Calu3 (cell line): ENCODE data around the gene RASSF8. TPM values are rescaled to one million over a fixed set of nuclear protein-coding genes. Genes with fewer than 3 reads are reported as not detected.
A peak's percentile ranks its signal among the peaks of the same experiment; 100 is the strongest.

Source experiments
- BruUV-seq: library from RNA; stranded (reverse); fragments of 400-500 nt; replicated peaks from 2 replicates; lab custom pipeline; 2021; lab: Mats Ljungman, UMichigan
- CTCF ChIA-PET: fragments of 300-600 bp; sonication (Branson Sonifier 250); formaldehyde crosslinking; loops from one replicate; lab custom pipeline; 2022; ENCODE audit warnings: antibody characterized with exemption; lab: Charles Lee
- DNase-seq: peaks from one replicate; pipeline ENCODE4 v3.0.0; 2022
- H3K27ac Mint-ChIP-seq: one replicate; pipeline ENCODE4 v1.8.0; 2022; ENCODE audit warnings: mixed read lengths; ENCODE audit not compliant: unreplicated experiment
- H3K27me3 Mint-ChIP-seq: one replicate; pipeline ENCODE4 v1.8.0; 2022; ENCODE audit warnings: mixed read lengths; ENCODE audit not compliant: unreplicated experiment
- H3K36me3 Mint-ChIP-seq: one replicate; pipeline ENCODE4 v1.8.0; 2022; ENCODE audit warnings: mild to moderate bottlenecking, moderate library complexity, mixed read lengths; ENCODE audit not compliant: insufficient read depth, unreplicated experiment
- H3K4me1 Mint-ChIP-seq: one replicate; pipeline ENCODE4 v1.8.0; 2022; ENCODE audit warnings: mild to moderate bottlenecking, low read depth, mixed read lengths; ENCODE audit not compliant: unreplicated experiment
- H3K4me3 Mint-ChIP-seq: one replicate; pipeline ENCODE4 v1.8.0; 2022; ENCODE audit warnings: mild to moderate bottlenecking, low read depth, moderate library complexity, mixed read lengths; ENCODE audit not compliant: unreplicated experiment
- H3K9me3 Mint-ChIP-seq: one replicate; pipeline ENCODE4 v1.8.0; 2022; ENCODE audit warnings: low read depth, mixed read lengths; ENCODE audit not compliant: unreplicated experiment
- CTCF ChIP-seq: fragments of 200-600 bp; IDR thresholded peaks from one replicate; pipeline ENCODE4 v1.8.0; 2022; ENCODE audit warnings: antibody characterized with exemption; ENCODE audit not compliant: unreplicated experiment
- intact Hi-C: fragments of 100-400 bp; cut with micrococcal nuclease; formaldehyde crosslinking; loops from one replicate; pipeline ENCODE4 v1.10.0; 2022; ENCODE audit not compliant: unreplicated experiment
- total RNA-seq: library from RNA; stranded (reverse); gene quantifications from 2 replicates; pipeline ENCODE4 v1.2.3, GENCODE V29; 2022

Gene RASSF8
- total RNA-seq, 1 experiment from 2014 or later, result 26.6 TPM

DNA sequence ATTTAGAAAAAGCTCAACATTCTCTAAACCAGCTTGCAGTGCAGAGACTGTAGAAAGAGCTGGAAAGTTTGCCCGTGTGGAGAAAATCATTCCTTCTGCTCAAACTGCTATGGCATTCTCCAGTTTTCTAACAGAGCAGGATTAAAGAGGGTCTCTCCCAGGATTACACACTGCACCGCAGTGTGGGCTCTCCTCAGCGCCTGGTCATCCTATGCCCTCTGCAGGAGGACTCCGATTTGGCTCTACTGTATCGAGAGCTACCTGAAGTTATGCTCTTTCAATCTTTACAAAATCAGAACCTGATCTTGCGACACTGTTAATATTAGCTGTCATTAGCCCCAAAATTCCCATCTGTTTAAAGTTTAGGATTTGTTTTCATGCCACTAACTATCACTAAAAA lies 133.3 kb downstream of the RASSF8 start:
- Mint-ChIP-seq H3K4me3 (no peak overlapping the region), H3K4me1 (peaks cover 14% of the 10 kb centered on the region), H3K27ac (peak overlapping the region; percentile 1), H3K36me3 (no peaks in the 10 kb centered on the region), H3K9me3 (no peaks in the 10 kb centered on the region), H3K27me3 (no peaks in the 10 kb centered on the region)
- DNase-seq, result no peak
- CTCF ChIA-PET, result interaction anchor here (0.8 to 1.3 kb wide), 3 partner anchors 9 to 36 kb away, joined by 3 to 5 read pairs (median 4); no protein-coding TSS in a partner anchor
- TF ChIP-seq CTCF, result no peak
- intact Hi-C loops, result loop anchor here (10.0 kb wide), 1 partner anchor 613 kb away; no protein-coding TSS in a partner anchor
- BruUV-seq, result no TSS peak

DNA sequence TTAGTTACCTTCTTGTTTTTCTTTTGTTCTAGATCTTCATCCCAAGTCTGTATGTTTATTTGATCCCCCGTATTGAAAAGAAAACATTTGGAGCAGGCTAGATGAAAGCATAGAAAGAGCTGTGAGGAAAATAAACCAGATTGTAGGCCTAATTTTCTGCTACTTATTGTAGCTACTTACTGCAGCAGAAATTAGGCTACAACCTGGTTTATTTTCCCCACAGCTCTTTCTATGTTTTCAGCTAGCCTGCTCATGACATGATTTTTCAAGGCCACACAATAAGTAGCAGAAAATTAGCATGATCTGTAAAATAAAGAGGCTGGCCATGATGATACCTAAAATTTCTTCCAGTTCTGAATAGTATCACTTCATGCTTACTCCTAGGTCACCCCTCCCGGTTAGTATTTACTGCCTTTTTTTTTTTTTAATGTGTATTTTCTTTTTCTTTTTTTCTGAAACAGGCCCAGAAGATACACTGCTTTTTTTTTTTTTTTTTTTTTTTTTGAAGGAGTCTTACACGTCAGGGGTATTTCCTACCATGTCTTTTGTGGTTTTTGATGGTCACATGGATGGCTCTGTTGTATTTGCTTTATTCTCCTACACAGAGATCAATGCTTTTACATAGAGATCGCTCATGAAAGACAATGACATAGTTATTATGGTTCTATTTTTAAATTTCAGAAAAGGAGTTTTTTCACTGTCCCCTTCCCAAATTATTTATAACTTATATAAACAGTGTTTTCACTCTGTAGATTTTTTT lies 134.0 kb downstream of the RASSF8 start:
- CTCF ChIA-PET, result interaction anchor here (1.1 to 1.3 kb wide), 2 partner anchors 9 to 36 kb away, joined by 4 to 5 read pairs; no protein-coding TSS in a partner anchor
- intact Hi-C loops, result loop anchor here (10.0 kb wide), 1 partner anchor 612 kb away; no protein-coding TSS in a partner anchor
- no peaks in the 10 kb centered on the region for H3K27me3 Mint-ChIP-seq
- no peaks in the 10 kb centered on the region for H3K9me3 Mint-ChIP-seq
- H3K36me3 Mint-ChIP-seq, result no peaks in the 10 kb centered on the region
- H3K27ac Mint-ChIP-seq, result no peak overlapping the region
- BruUV-seq, result no TSS peak
- H3K4me3 Mint-ChIP-seq, result no peak overlapping the region
- peaks cover 14% of the 10 kb centered on the region for H3K4me1 Mint-ChIP-seq
- no peak for TF ChIP-seq CTCF
- DNase-seq, result no peak

DNA sequence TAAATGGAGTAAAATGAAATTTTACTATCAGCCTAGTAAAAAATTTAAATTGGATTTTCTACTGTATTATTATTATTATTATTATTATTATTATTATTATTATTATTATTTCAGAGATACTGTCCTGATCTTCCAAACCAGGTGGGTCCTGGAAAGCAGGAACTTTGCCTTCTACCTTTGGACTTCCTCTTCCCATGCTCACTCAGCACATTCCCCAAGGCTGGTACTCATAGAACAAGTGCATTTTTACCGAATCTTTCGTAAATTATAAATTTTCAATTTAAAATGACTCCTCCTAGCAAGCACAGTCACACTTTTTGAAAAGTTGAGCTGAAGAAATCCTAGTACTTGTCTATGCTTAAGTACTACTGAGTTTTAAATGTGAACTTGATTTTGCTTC lies 136.7 kb downstream of the RASSF8 start:
- TF ChIP-seq CTCF, result no peak
- H3K27me3 Mint-ChIP-seq, result no peaks in the 10 kb centered on the region
- no peak overlapping the region for H3K27ac Mint-ChIP-seq
- CTCF ChIA-PET, result no interaction called here
- H3K9me3 Mint-ChIP-seq, result no peaks in the 10 kb centered on the region
- H3K4me3 Mint-ChIP-seq, result no peak overlapping the region
- BruUV-seq, result no TSS peak
- H3K4me1 Mint-ChIP-seq, result peaks cover 14% of the 10 kb centered on the region
- no peak for DNase-seq
- intact Hi-C loops, result loop anchor here (10.0 kb wide), 1 partner anchor 610 kb away; no protein-coding TSS in a partner anchor
- H3K36me3 Mint-ChIP-seq, result no peaks in the 10 kb centered on the region

- CTCF ChIA-PET, result no interaction called here
- H3K36me3 Mint-ChIP-seq, result peaks cover under 1% of the 10 kb centered on the region
- no peaks in the 10 kb centered on the region for H3K27me3 Mint-ChIP-seq
- no TSS peak for BruUV-seq
- DNase-seq, result no peak
- peaks cover 14% of the 10 kb centered on the region for H3K4me1 Mint-ChIP-seq
- intact Hi-C loops, result loop anchor here (2.0 to 10.0 kb wide), 3 partner anchors 57 to 609 kb away; no protein-coding TSS in a partner anchor
- no peak overlapping the region for H3K27ac Mint-ChIP-seq
- no peak for TF ChIP-seq CTCF
- H3K4me3 Mint-ChIP-seq, result no peak overlapping the region
- H3K9me3 Mint-ChIP-seq, result no peaks in the 10 kb centered on the region
These were observed 137.6 kb downstream of the RASSF8 start for GRCh38 chr12:26096036-26096435.
